Measurements from ENCODE around the gene HOXA10.

- TF ChIP-seq CTCF (IDR thresholded peaks at IDR 0.05) (no peak), EP300 (IDR thresholded peaks at IDR 0.05) (no peak), POLR2AphosphoS5 (IDR thresholded peaks at IDR 0.05) (no peak)
Observed at GRCh38 chr7:27193335-27194001, 19.3 kb upstream of the HOXA10 start.
